ENCODE data around the gene HCLS1.
"Not testable (repeated sequence)": the region's sequence is repeated elsewhere in the genome, so short reads cannot be mapped to it uniquely, and the experiment has no call there.

Gene HCLS1

GRCh38 chr3:121599900-121600299 lies 60.8 kb downstream of the HCLS1 start:
- not testable (repeated sequence) for DNase-seq (ENCODE audit: low read depth, low spot score)

GRCh38 chr3:121598564-121598963 lies 62.1 kb downstream of the HCLS1 start:
- DNase-seq (ENCODE audit: low read depth, low spot score), result no peak

DNA sequence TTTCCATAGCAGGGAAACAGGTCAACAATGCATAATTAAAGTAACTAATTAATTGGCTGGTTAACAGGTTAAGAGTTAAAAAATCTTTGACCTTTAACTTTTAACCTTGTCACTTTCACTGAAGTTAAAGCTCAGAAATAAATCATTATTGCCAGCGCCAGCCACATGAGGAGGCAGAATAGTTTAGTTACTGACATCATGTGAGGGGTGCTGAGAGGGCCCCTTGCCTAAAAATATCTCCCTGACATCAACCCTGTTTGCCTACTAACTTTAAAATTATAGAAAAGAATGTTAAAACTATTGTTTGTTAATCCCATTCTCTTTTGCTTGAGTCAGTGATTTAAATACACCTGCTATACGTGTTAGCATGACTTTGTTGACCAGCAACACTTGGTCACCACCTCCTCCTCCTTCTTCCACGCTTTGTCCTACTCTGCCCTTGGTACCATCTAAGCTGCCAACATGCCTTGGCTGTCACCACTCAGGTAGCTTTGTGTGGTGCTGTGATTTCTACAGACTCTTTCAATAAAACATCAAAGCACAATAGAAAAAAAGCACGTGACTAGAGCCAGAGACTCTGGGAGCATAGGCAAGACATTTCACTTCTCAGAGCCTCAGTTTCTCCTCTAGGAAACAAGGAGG lies 64.8 kb downstream of the HCLS1 start:
- DNase-seq (ENCODE audit: low read depth, low spot score), result no peak

DNA sequence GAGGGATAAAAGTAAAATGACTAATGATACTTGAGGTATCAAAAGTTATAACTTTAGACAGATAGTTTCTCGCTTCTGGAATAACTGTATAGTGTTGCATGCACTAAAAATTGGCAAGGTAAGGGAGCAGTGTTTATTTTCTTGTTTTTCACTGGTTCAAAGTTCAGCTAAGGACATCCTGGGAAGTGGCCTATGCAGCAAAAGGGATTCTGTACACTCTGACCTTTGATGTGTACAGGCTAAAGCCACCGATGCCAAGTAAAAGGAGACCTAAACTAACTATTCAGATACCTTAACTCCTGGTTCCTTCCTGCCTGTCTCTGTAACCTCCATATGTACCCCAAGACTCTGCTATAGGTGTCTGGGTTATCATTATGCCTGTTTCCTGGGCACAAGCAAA lies 65.9 kb downstream of the HCLS1 start:
- DNase-seq (ENCODE audit: low read depth, low spot score), result no peak

DNA sequence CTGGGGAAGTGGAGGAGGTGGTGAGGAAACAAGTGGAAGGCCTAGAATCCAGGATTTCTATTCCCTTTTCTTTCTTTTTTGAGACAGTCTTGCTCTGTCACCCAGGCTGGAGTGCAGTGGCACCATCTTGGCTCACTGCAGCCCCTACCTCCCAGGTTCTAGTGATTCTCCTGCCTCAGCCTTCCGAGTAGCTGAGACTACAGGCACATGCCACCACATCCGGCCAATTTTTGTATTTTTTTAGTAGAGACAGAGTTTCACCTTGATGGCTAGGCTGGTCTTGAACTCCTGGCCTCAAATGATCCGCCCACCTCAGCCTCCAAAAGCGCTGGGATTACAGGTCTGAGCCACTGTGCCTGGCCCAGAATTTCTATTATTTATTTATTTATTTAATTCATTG lies 66.9 kb downstream of the HCLS1 start:
- DNase-seq (ENCODE audit: low read depth, low spot score), result not testable (repeated sequence)

DNA sequence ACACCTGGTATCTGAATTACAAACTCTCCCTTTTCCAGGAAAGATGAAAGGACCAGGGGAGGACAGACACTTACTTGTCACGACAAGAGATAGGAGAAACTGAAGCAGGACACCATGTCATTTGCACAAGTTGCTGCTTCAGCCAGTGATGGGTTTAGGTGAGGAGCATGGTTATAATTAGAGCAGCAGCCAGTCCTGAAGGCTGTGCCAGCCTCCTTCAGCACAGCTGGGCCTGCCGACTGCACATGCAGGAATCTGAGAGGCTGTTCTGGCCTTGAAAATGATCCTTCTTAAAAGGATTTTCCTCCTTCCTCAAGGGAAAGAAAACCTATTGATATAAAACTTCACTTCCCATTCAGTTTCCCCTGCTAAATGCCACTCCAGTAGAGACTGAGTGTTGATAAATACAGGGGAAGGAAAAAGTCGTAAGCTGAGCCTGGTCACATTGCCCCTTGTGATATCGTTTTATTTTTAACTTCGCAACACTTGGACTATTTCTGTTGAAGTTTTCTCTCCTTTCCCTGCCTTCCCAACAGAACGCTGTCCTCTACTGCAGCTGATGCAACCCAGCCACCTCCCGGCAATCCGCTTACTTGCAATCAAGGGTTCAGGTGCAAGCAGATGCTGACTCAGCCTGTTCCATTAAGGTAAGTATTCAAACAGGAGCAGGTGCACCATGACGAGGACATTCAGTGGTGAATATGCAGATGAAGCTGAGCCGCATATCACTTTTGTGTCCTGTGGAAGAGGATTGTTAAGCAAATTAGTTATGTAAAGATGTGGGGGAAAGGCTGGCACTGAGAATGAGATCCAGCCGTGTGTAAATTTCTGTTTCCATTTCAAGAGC lies 67.6 kb downstream of the HCLS1 start, which contains the start of gene FBXO40:
TSS of gene FBXO40 (plus strand) at position 524 of the 847 bp plus-strand sequence. CDS start 27,197 bp downstream, outside the sequence.
- no peak for DNase-seq (ENCODE audit: low read depth, low spot score)

GRCh38 chr3:121584418-121584817 lies 76.3 kb downstream of the HCLS1 start:
- DNase-seq (ENCODE audit: low read depth, low spot score), result no peak

DNA sequence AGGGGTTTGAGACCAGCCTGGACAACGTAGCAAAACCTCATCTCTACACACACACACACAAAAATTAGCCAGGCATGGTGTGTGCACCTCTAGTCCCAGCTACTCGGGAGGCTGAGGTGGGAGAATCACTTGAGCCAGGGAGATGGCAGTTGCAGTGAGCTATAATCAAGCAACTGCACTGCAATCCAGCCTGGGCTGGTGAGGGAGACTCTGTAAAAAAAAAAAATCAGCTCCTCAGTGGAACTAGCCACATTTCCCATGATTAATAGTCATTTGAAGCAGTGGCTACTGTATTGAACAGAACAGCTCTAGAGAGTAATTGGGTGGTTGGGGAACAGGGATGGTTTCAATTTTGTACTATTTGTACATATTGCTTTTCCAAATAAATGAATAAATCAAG lies 79.0 kb downstream of the HCLS1 start:
- no peak for DNase-seq (ENCODE audit: low read depth, low spot score)

Data from astrocyte of the hippocampus (primary cell).